GM19452 (cell line): ENCODE measurements around the gene SLC26A8.
"Not testable (repeated sequence)": the region's sequence is repeated elsewhere in the genome, so short reads cannot be mapped to it uniquely, and the experiment has no call there.

Experiments
- ATAC-seq: cut with Tn5 transposase; IDR thresholded peaks from one replicate; pipeline ENCODE4 v1.9.1; 2021; ENCODE audit not compliant: unreplicated experiment

The SLC26A8 gene

GRCh38 chr6:36018339-36018738 is 6.1 kb downstream of the SLC26A8 start:
- ATAC-seq, result no peak

- ATAC-seq, result no peak
These were observed 8.8 kb downstream of the SLC26A8 start for GRCh38 chr6:36015666-36016065.

DNA sequence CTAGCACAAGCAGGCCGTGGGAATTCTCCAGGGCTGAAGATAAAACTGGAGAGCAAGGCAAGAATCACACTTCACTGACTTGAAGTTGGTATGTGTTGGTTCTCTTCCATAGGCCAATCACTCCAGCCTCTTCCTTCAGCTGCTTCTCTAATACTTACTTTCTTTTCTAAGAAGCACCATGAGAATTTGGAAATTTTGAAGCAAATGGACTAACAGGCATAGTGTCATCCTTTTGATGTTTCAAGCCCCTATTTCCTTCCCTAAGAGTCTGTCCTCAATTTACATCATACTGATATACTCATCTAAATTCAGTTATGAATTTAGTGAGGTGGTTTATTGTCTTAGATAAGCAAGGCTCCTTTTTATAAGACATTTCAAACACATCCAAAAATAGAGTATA is 24.0 kb downstream of the SLC26A8 start:
- ATAC-seq, result no peak

GRCh38 chr6:35993150-35993549 is 31.3 kb downstream of the SLC26A8 start:
- ATAC-seq, result no peak

GRCh38 chr6:35988047-35988446 is 36.4 kb downstream of the SLC26A8 start:
- ATAC-seq, result not testable (repeated sequence)

DNA sequence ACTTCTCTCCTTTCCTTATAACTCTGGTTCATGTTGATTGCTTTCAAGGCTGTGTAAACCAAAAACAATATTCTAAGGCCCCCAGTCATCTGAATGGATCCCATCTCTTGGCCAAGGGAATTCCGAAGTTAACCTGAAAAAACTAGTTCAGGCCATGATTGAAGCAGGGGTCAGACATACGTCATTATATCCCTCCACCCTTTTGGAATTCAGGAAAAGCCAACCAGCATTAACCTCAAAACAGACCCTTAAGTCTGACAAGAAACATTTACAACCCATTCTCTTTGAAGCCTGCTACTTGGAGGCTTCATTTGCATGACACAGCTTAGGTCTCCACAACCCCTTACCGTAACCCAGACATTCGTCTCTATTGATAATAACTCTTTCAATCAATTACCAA is 39.7 kb downstream of the SLC26A8 start:
- ATAC-seq, result no peak

DNA sequence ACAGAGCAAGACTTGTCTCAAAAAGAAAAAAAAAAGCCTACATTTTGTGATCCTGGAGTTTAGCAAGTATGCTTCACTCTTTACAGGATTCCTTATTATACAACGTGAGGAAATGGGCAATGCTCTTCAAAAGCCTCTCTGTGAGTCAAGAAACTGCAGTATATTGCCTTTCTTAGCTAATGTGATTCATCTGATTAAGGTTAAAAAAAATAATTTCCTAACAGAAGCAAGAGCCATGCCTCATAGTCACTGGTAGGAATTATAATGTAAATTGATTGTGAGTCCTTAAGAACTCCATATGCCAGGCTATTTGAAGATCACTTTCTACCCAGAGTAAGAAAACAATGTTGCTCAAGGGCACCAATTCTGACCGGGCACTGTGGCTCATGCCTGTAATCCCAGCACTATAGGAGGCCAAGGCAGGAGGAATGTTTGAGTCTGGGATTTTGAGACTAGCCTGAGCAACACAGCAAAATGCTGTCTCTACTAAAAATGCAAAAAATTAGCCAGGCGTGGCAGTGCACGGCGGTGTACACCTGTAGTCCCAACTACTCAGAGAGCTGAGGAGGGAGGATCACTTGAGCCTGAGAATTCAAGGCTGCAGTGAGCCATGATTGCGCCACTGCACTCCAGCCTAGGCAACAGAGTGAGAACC is 43.3 kb downstream of the SLC26A8 start:
- ATAC-seq, result no peak

- ATAC-seq, result not testable (repeated sequence)
These were observed 44.3 kb downstream of the SLC26A8 start for GRCh38 chr6:35980126-35980525.

DNA sequence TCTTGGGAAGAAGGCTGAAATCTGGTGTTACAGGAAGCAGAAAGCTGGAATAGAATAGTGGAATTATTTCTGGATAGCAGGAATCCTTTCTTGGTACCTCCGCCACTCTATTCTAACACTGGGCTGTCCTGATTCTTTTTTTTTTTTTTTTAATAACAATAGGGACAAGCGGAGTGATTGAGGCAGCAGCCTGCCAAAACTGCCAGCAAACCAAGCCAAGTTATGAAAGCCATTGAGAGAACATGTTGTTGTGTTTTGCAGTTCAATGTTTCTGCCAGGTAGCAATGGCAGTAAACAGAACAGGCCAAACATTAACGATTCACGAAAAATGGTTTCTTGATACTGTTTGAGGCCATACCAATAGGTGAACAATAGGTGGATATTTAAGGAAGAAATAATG is 47.1 kb downstream of the SLC26A8 start:
- no peak for ATAC-seq

GRCh38 chr6:35973670-35974222 is 50.7 kb downstream of the SLC26A8 start:
- peak; percentile 74 for ATAC-seq

GRCh38 chr6:35972471-35973367 is 51.7 kb downstream of the SLC26A8 start:
- no peak for ATAC-seq

DNA sequence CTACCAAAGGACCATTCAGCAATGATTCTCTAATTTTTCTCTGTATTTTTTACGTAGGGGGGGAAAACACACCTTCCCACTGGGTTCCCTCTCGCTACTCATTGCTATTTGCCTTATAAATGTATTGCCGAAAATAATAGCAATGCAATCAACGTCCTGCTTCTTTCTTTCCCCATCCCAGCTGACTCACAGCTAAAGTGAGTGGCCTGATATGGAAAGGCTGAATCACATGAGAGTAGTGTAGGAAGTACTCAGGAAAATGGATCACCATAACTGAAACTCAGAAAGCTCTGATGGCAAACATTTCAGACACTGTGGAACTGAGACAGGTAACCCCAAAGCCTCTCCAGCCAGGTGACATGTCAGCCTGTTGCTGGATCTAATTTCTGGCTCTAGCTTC is 54.3 kb downstream of the SLC26A8 start:
- no peak for ATAC-seq

GRCh38 chr6:35969646-35970045 is 54.8 kb downstream of the SLC26A8 start:
- no peak for ATAC-seq

GRCh38 chr6:35968821-35969220 is 55.6 kb downstream of the SLC26A8 start:
- ATAC-seq, result no peak

GRCh38 chr6:35967076-35967774 is 57.2 kb downstream of the SLC26A8 start:
- ATAC-seq, result no peak

- ATAC-seq, result no peak
These were observed 61.5 kb downstream of the SLC26A8 start for GRCh38 chr6:35962779-35963560.

GRCh38 chr6:35960187-35960586 is 64.3 kb downstream of the SLC26A8 start:
- ATAC-seq, result no peak

DNA sequence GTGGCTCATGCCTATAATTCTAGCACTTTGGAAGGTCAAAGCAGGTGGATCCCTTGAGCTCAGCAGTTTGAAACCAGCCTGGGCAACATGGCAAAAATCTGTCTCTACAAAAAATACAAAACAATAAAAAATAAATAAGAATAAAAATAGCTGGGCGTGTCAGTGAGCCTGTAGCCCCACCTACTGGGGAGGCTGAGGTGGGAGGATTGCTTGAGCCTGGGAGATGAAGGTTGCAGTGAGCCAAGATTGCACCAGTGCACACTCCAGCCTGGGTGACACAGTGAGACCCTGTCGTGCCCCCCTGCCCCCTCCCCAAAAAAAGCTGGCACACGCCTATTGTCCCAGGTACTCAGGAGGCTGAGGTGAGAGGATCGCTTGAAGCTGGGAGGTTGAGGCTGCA is 68.5 kb downstream of the SLC26A8 start:
- no peak for ATAC-seq

- ATAC-seq, result no peak
These were observed 68.9 kb downstream of the SLC26A8 start for GRCh38 chr6:35955521-35955920.

- no peak for ATAC-seq
These were observed 69.4 kb downstream of the SLC26A8 start for GRCh38 chr6:35955071-35955470.

DNA sequence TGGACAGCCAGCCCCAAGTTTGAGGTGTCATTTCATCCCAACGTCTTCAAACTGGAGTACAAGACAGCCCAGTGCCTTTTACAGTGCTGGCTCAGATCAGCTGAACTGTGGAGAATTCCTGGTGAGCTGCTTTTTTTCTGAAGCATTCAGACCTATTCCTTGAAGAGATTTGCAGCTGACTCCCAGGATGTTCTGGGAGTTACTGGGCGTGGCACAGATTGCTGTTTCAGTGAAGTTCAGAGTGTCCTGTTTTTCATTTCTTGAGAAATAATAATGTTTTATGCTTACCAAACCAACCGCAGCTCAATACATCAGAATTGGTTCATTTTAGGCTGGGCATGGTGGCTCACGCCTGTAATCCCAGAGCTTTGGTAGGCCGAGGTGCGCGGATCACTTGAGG is 70.1 kb downstream of the SLC26A8 start:
- no peak for ATAC-seq
